ENCODE results near the gene OR5K1. TPM values are rescaled to one million over a fixed set of nuclear protein-coding genes. Genes with fewer than 3 reads are reported as not detected.
A peak's percentile ranks its signal among the peaks of the same experiment; 100 is the strongest.

The OR5K1 gene
- polyA plus RNA-seq, 1 experiment, result not detected

DNA sequence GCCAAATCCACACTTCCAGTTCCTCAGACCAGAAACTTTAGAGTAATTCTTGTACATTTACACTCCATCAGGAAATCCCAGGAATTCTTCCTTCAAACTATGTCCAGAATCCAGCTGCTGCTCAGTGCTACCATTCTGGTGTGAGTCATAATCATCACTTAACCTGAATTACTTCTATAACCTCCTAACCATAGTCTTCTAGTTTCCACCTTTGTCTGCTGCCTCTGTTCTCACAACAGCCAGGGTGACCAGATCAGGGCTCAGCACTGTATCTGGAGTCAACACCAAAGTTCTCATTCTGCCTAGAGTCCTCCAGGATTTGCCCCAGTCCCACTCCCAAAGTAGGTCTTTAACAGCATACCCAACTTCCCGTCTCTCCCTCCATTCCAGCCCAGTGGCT is 56.4 kb downstream of the OR5K1 start:
- CTCF ChIA-PET, result interaction anchor here (1.1 kb wide), 1 partner anchor 11 kb away, joined by 3 read pairs; no protein-coding TSS in a partner anchor
- DNase-seq (ENCODE audit: low read depth), result no peak

DNA sequence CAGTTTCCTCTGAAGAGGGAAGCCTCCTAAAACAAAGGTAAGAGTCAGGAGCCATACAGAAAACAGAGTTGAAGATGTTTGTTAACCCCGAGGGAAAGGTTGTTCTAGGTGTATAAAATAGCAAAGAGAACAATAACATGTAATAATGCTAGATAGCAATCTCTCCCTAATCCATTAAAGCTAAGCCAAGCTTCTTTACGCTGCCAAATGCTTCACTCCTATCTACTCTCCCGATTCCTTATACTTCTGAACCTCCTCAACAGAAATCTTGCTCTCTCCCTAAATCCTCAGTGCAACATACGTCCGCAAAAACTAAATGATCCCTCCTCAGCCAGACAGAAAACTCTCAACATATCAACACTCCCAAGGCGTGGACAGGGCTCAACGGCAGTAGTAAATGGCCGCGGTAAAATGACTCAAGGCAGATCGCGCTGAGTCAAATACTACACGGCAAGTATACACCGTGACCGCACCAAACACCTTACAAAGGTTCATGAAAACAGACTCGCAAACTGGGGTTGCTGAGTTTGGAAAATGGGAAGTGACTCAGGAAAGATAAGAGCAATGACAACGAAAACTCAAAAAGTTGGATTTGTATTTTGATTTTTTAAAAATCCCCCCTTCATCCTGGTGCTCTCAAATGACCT is 59.0 kb downstream of the OR5K1 start:
- TF ChIP-seq, protein P1, sequence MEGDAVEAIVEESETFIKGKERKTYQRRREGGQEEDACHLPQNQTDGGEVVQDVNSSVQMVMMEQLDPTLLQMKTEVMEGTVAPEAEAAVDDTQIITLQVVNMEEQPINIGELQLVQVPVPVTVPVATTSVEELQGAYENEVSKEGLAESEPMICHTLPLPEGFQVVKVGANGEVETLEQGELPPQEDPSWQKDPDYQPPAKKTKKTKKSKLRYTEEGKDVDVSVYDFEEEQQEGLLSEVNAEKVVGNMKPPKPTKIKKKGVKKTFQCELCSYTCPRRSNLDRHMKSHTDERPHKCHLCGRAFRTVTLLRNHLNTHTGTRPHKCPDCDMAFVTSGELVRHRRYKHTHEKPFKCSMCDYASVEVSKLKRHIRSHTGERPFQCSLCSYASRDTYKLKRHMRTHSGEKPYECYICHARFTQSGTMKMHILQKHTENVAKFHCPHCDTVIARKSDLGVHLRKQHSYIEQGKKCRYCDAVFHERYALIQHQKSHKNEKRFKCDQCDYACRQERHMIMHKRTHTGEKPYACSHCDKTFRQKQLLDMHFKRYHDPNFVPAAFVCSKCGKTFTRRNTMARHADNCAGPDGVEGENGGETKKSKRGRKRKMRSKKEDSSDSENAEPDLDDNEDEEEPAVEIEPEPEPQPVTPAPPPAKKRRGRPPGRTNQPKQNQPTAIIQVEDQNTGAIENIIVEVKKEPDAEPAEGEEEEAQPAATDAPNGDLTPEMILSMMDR (IDR thresholded peaks at IDR 0.05; ENCODE audit: insufficient read depth, low read depth, low read length), result no peak
- Histone ChIP-seq H3K4me3 (ENCODE audit: low read depth, low read length) (peak overlapping the region; percentile 70), H3K27me3 (ENCODE audit: control insufficient read depth, insufficient read depth, low read length) (no peaks in the 10 kb centered on the region), H3K36me3 (ENCODE audit: control insufficient read depth, insufficient read depth, low read length) (no peaks in the 10 kb centered on the region)
- DNase-seq (ENCODE audit: low read depth), result no peak
- ChIA-PET CTCF (no interaction called here), POLR2A (no interaction called here)

More for the DNA sequence above, 56.4 kb downstream of the OR5K1 start:
- no peaks in the 10 kb centered on the region for H3K27me3 ChIP-seq (ENCODE audit: control insufficient read depth, insufficient read depth, low read length)
- POLR2A ChIA-PET, result no interaction called here
- TF ChIP-seq, protein P1 (IDR thresholded peaks at IDR 0.05; ENCODE audit: insufficient read depth, low read depth, low read length), result no peak
- no peak overlapping the region for H3K4me3 ChIP-seq (ENCODE audit: low read depth, low read length)
- H3K36me3 ChIP-seq (ENCODE audit: control insufficient read depth, insufficient read depth, low read length), result no peaks in the 10 kb centered on the region

Other genes with a start within 250 kb of the OR5K1 start
- not detected in 2 replicates for gene OR5H6, start 199.0 kb upstream of the OR5K1 start, polyA plus RNA-seq (2011; rRNA removed)
- gene OR5H2, start 180.7 kb upstream of the OR5K1 start, polyA plus RNA-seq (2011; rRNA removed), result not detected in 2 replicates
- gene OR5K4, start 109.3 kb upstream of the OR5K1 start, polyA plus RNA-seq (2011; rRNA removed), result not detected in 2 replicates
- not detected in 2 replicates for gene OR5K3, start 72.5 kb upstream of the OR5K1 start, polyA plus RNA-seq (2011; rRNA removed)
- gene OR5K2, start 34.5 kb downstream of the OR5K1 start, polyA plus RNA-seq (2011; rRNA removed), result not detected in 2 replicates
- 73.8 and 126 TPM in 2 replicates for gene CLDND1, start 59.7 kb downstream of the OR5K1 start, polyA plus RNA-seq (2011; rRNA removed)
- gene GPR15, start 68.8 kb downstream of the OR5K1 start, polyA plus RNA-seq (2011; rRNA removed), result not detected in 2 replicates
- 11.1 and 13.8 TPM in 2 replicates for gene CPOX, start 130.4 kb downstream of the OR5K1 start, polyA plus RNA-seq (2011; rRNA removed)

Data from BJ (cell line).